Adrenal gland (tissue), 12 donors: ENCODE data around the gene LOXHD1. TPM values are rescaled to one million over a fixed set of nuclear protein-coding genes. Genes with fewer than 3 reads are reported as not detected.

Experiments used
- DNase-seq, 7 donors: peaks; one replicate each; pipeline ENCODE4 v3.0.0-alpha.2; 2019 to 2020
- H3K27ac ChIP-seq, 5 donors: fragments of 200-600 bp; sonication (generic) in 4 of 5; 1 replicate in 3 of 5; 2 replicates in 2 of 5; pipeline versions ENCODE4 v1.5.1 to v1.8.0; 2016 to 2020; ENCODE audit warnings: mild to moderate bottlenecking in 1 of 5
- H3K27me3 ChIP-seq: fragments of 200-600 bp; 2 replicates; pipeline ENCODE4 v1.8.0; 2021
- H3K36me3 ChIP-seq, 2 donors: fragments of 200-600 bp; replicated peaks in 1 of 2; 1 replicate in 1 of 2; 2 replicates in 1 of 2; pipeline versions ENCODE4 v1.5.1 to v1.8.0; 2018 to 2022
- H3K4me1 ChIP-seq, 2 donors: fragments of 200-600 bp; replicated peaks in 1 of 2; 1 replicate in 1 of 2; 2 replicates in 1 of 2; pipeline versions ENCODE4 v1.5.1 to v1.8.0; 2018 to 2021
- H3K4me3 ChIP-seq, 4 donors: fragments of 200-600 bp; sonication (generic) in 3 of 4; one replicate each; pipeline ENCODE4 v1.5.1; 2016 to 2018
- H3K9me3 ChIP-seq, 3 donors: fragments of 200-600 bp; sonication (generic) in 1 of 3; replicated peaks in 1 of 3; 1 replicate in 2 of 3; 2 replicates in 1 of 3; pipeline versions ENCODE4 v1.5.1 to v1.8.0; 2016 to 2021
- CTCF ChIP-seq, 6 experiments: fragments of 450-650 bp in 4 of 6; fragments of 200-600 bp in 2 of 6; sonication (generic) in 1 of 6; IDR thresholded peaks; 1 replicate in 5 of 6; 2 replicates in 1 of 6; pipeline versions ENCODE4 v1.5.1 to v1.8.0; 2016 to 2021; ENCODE audit warnings: antibody characterized with exemption in 6 of 6, mild to moderate bottlenecking in 2 of 6, moderate library complexity in 1 of 6
- POLR2A ChIP-seq, 2 donors: fragments of 450-650 bp; IDR thresholded peaks; one replicate each; pipeline ENCODE4 v1.6.1; 2017; ENCODE audit warnings: antibody characterized with exemption in 2 of 2, mild to moderate bottlenecking in 2 of 2, moderate library complexity in 1 of 2
- WGBS, 4 donors: extraction: QIAGEN DNeasy Blood & Tissue Kit in 2 of 4; methylation state at CpG; one replicate each; pipeline versions ENCODE4 v1.1.5 to v1.1.7; 2013 to 2017; 5-methylcytosine and 5-hydroxymethylcytosine counted together
- intact Hi-C, 2 donors: fragments of 100-400 bp; cut with DNase I; formaldehyde crosslinking; loops; one replicate each; pipeline versions ENCODE4 v1.14.1 to v1.15.0; 2022 to 2023
- polyA plus RNA-seq, 3 donors: library from polyadenylated mRNA; stranded (reverse); fragments of 200-250 nt in 2 of 3; fragments of 350-450 nt in 1 of 3; fragmentation: Illumina TruSeq in 1 of 3; extraction: RNeasy Lipid Tissue Mini Kit (QIAGEN cat#74804) in 1 of 3; gene quantifications; one replicate each; pipeline ENCODE4 v1.2.3, GENCODE V29; 2013 to 2014
- total RNA-seq, 9 donors: library from RNA; depleted of rRNA in 4 of 9; stranded (reverse); fragments of >200 nt in 4 of 9; fragments of 120-200 nt in 1 of 9; fragmentation: NEBNext Ultra II Directional in 1 of 9; extraction: Animal tissue kit (Norgen Biotek cat#: 25700) in 1 of 9; gene quantifications; one replicate each; pipeline versions ENCODE4 v1.1.0 to v1.2.4, GENCODE V29; 2013 to 2023
- donor health status: healthy with polysubstance abuse.
- donor health status: Bipolar disorder and iron deficiency.
- donor health status: DM: yes; HTN: yes; CAD: no.
- donor health status: DM: no; HTN: no; CAD: no.
- donor health status: DM: no; HTN: no; CAD: no.
- donor health status: DM: yes; HTN: yes; CAD: no.

The LOXHD1 gene
- total and polyA plus RNA-seq, 12 donors: 0.08 to 0.30 (median 0.16) TPM; not detected in 7

- H3K27ac ChIP-seq: no peak overlapping the region
- H3K27me3 ChIP-seq: no peaks in the 10 kb centered on the region
- intact Hi-C loops: no loop called here
- H3K4me3 ChIP-seq: no peak overlapping the region
- H3K9me3 ChIP-seq: no peaks in the 10 kb centered on the region
- H3K4me1 ChIP-seq: no peaks in the 10 kb centered on the region
- TF ChIP-seq POLR2A (IDR thresholded peaks at IDR 0.05) (no peak), CTCF (IDR thresholded peaks at IDR 0.05) (no peak)
- 68 to 80% (median 75%) methylated on average over 5 of the region's 5 CpGs for WGBS, 4 donors
- H3K36me3 ChIP-seq: no peaks in the 10 kb centered on the region
- no peak for DNase-seq
Observed at GRCh38 chr18:46565256-46565655, 91.8 kb downstream of the LOXHD1 start.

- intact Hi-C loops: no loop called here
- no peak overlapping the region for H3K4me3 ChIP-seq
- no peaks in the 10 kb centered on the region for H3K4me1 ChIP-seq
- no peaks in the 10 kb centered on the region for H3K36me3 ChIP-seq
- no peaks in the 10 kb centered on the region for H3K27me3 ChIP-seq
- H3K27ac ChIP-seq: no peak overlapping the region
- DNase-seq: no peak
- 64 to 77% (median 73%) methylated on average over 4 of the region's 4 CpGs for WGBS, 4 donors
- no peaks in the 10 kb centered on the region for H3K9me3 ChIP-seq
- TF ChIP-seq POLR2A (IDR thresholded peaks at IDR 0.05) (no peak), CTCF (IDR thresholded peaks at IDR 0.05) (no peak)
Observed at GRCh38 chr18:46563317-46563716, 93.7 kb downstream of the LOXHD1 start.

GRCh38 chr18:46562674-46563192 lies 94.3 kb downstream of the LOXHD1 start:
- Histone ChIP-seq H3K4me3 (no peak overlapping the region), H3K4me1 (no peaks in the 10 kb centered on the region), H3K9me3 (no peaks in the 10 kb centered on the region), H3K27ac (no peak overlapping the region), H3K27me3 (no peaks in the 10 kb centered on the region), H3K36me3 (no peaks in the 10 kb centered on the region)
- TF ChIP-seq POLR2A (IDR thresholded peaks at IDR 0.05) (no peak), CTCF (IDR thresholded peaks at IDR 0.05) (no peak)
- DNase-seq: no peak
- intact Hi-C loops: no loop called here
- 61 to 77% (median 64%) methylated on average over 12 of the region's 12 CpGs for WGBS, 4 donors

- no peak for TF ChIP-seq POLR2A (IDR thresholded peaks at IDR 0.05)
- no peak for TF ChIP-seq CTCF (IDR thresholded peaks at IDR 0.05)
- 83 to 98% (median 97%) methylated on average over 11 of the region's 11 CpGs for WGBS, 4 donors
- H3K4me3 ChIP-seq: no peak overlapping the region
- no peaks in the 10 kb centered on the region for H3K36me3 ChIP-seq
- DNase-seq: no peak
- intact Hi-C loops: no loop called here
- H3K27me3 ChIP-seq: no peaks in the 10 kb centered on the region
- H3K4me1 ChIP-seq: no peaks in the 10 kb centered on the region
- no peak overlapping the region for H3K27ac ChIP-seq
- H3K9me3 ChIP-seq: no peaks in the 10 kb centered on the region
Observed at GRCh38 chr18:46560671-46561045, 96.4 kb downstream of the LOXHD1 start.
